Fibroblast of villous mesenchyme (primary cell): ENCODE results near the gene UBC. TPM values are rescaled to one million over a fixed set of nuclear protein-coding genes. Genes with fewer than 3 reads are reported as not detected.
"Not testable (repeated sequence)": the region's sequence is repeated elsewhere in the genome, so short reads cannot be mapped to it uniquely, and the experiment has no call there.

Experiments
- DNase-seq: peaks from one replicate; pipeline ENCODE4 v3.0.0-alpha.2; 2010; ENCODE audit warnings: low read depth
- H3K4me3 ChIP-seq: 2 replicates; pipeline ENCODE4 v1.5.1; 2011; ENCODE audit warnings: low read depth, mild to moderate bottlenecking, low read length
- CTCF ChIP-seq: IDR thresholded peaks from 2 replicates; pipeline ENCODE4 v1.5.1; 2012; ENCODE audit warnings: low read depth, mild to moderate bottlenecking, low read length; ENCODE audit not compliant: insufficient read depth
- total RNA-seq: library from RNA; depleted of rRNA; stranded (reverse); fragments of >200 nt; gene quantifications from 2 replicates; pipeline ENCODE4 v1.2.3, GENCODE V29; 2012

The UBC gene
- total RNA-seq, 1 donor, result 1,520 TPM

- TF ChIP-seq CTCF, result no peak
- no peak for DNase-seq
- no peak overlapping the region for H3K4me3 ChIP-seq
Observed at GRCh38 chr12:124893792-124894516, 20.5 kb downstream of the UBC start.

- no peak for DNase-seq
- TF ChIP-seq CTCF, result no peak
- no peak overlapping the region for H3K4me3 ChIP-seq
Observed at GRCh38 chr12:124888260-124888659, 26.2 kb downstream of the UBC start.

GRCh38 chr12:124887766-124888165, 26.7 kb downstream of the UBC start:
- not testable (repeated sequence) for H3K4me3 ChIP-seq, DNase-seq

- TF ChIP-seq CTCF, result no peak
- H3K4me3 ChIP-seq, result no peak overlapping the region
- DNase-seq, result no peak
Observed at GRCh38 chr12:124884587-124885438, 29.6 kb downstream of the UBC start.

GRCh38 chr12:124883263-124884130, 31.0 kb downstream of the UBC start:
- no peak for TF ChIP-seq CTCF
- DNase-seq, result no peak
- no peak overlapping the region for H3K4me3 ChIP-seq

GRCh38 chr12:124881123-124881522, 33.3 kb downstream of the UBC start:
- no peak overlapping the region for H3K4me3 ChIP-seq
- TF ChIP-seq CTCF, result no peak
- DNase-seq, result no peak

GRCh38 chr12:124880335-124880734, 34.1 kb downstream of the UBC start:
- DNase-seq, H3K4me3 ChIP-seq: not testable (repeated sequence)
